ENCODE results near the gene PKD2.

PKD2 gene

DNA sequence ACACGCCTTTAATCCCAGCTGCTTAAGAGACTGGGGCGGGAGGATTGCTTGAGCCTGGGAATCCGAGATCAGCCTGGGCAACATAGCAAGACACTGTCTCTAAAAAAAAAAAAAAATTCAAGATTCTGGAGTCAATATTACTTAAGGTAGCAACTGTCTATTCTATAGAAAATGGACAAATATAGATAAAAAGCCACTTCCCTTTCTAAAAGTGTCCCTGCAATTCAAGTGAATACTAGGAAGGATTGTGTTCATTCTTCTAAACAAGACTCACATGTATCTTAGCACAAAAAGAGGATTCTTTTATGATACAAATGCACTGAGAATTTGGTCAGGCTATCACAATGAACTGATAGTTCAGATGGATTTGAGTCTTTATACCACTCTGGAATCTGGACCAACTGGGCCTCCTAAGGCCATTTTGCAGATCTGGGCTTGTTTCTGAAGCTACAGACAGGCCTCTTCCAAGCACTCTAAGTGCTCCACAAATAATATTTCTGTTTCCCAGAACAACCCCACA is 7.0 kb downstream of the PKD2 start:
- ATAC-seq = no peak
- TF ChIP-seq, protein P1, sequence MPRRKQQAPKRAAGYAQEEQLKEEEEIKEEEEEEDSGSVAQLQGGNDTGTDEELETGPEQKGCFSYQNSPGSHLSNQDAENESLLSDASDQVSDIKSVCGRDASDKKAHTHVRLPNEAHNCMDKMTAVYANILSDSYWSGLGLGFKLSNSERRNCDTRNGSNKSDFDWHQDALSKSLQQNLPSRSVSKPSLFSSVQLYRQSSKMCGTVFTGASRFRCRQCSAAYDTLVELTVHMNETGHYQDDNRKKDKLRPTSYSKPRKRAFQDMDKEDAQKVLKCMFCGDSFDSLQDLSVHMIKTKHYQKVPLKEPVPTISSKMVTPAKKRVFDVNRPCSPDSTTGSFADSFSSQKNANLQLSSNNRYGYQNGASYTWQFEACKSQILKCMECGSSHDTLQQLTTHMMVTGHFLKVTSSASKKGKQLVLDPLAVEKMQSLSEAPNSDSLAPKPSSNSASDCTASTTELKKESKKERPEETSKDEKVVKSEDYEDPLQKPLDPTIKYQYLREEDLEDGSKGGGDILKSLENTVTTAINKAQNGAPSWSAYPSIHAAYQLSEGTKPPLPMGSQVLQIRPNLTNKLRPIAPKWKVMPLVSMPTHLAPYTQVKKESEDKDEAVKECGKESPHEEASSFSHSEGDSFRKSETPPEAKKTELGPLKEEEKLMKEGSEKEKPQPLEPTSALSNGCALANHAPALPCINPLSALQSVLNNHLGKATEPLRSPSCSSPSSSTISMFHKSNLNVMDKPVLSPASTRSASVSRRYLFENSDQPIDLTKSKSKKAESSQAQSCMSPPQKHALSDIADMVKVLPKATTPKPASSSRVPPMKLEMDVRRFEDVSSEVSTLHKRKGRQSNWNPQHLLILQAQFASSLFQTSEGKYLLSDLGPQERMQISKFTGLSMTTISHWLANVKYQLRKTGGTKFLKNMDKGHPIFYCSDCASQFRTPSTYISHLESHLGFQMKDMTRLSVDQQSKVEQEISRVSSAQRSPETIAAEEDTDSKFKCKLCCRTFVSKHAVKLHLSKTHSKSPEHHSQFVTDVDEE (CRISPR knock-in tag; IDR thresholded peaks at IDR 0.05) = no peak
- no peak for TF ChIP-seq TOX (CRISPR knock-in tag; IDR thresholded peaks at IDR 0.05; ENCODE audit: borderline replicate concordance)
- TF ChIP-seq, protein P2, sequence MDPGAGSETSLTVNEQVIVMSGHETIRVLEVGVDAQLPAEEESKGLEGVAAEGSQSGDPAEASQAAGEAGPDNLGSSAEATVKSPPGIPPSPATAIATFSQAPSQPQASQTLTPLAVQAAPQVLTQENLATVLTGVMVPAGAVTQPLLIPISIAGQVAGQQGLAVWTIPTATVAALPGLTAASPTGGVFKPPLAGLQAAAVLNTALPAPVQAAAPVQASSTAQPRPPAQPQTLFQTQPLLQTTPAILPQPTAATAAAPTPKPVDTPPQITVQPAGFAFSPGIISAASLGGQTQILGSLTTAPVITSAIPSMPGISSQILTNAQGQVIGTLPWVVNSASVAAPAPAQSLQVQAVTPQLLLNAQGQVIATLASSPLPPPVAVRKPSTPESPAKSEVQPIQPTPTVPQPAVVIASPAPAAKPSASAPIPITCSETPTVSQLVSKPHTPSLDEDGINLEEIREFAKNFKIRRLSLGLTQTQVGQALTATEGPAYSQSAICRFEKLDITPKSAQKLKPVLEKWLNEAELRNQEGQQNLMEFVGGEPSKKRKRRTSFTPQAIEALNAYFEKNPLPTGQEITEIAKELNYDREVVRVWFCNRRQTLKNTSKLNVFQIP (CRISPR knock-in tag; IDR thresholded peaks at IDR 0.05; ENCODE audit: borderline replicate concordance, low read depth) = no peak

GRCh38 chr4:88015659-88016295 is 8.3 kb downstream of the PKD2 start:
- TF ChIP-seq CSDC2 (CRISPR knock-in tag; IDR thresholded peaks at IDR 0.05) = no peak
- no peak for TF ChIP-seq ESRRG (CRISPR knock-in tag; IDR thresholded peaks at IDR 0.05)
- no peak for TF ChIP-seq PPARA (CRISPR knock-in tag; IDR thresholded peaks at IDR 0.05; ENCODE audit: borderline replicate concordance)
- no peak for TF ChIP-seq ZFP3 (CRISPR knock-in tag; IDR thresholded peaks at IDR 0.05)
- TF ChIP-seq ZC3H10 (CRISPR knock-in tag; IDR thresholded peaks at IDR 0.05) = no peak
- TF ChIP-seq, protein P1 (CRISPR knock-in tag; IDR thresholded peaks at IDR 0.05) = no peak
- TF ChIP-seq ZNF70 (CRISPR knock-in tag; IDR thresholded peaks at IDR 0.05) = no peak
- TF ChIP-seq CSRNP3 (CRISPR knock-in tag; IDR thresholded peaks at IDR 0.05) = no peak
- no peak for TF ChIP-seq TOX (CRISPR knock-in tag; IDR thresholded peaks at IDR 0.05; ENCODE audit: borderline replicate concordance)
- no peak for TF ChIP-seq OSR1 (CRISPR knock-in tag; IDR thresholded peaks at IDR 0.05)
- TF ChIP-seq SNAI2 (CRISPR knock-in tag; IDR thresholded peaks at IDR 0.05) = no peak
- no peak for TF ChIP-seq TCF4 (CRISPR knock-in tag; IDR thresholded peaks at IDR 0.05; ENCODE audit: borderline replicate concordance)
- no peak for TF ChIP-seq ZNF8 (CRISPR knock-in tag; IDR thresholded peaks at IDR 0.05)
- TF ChIP-seq, protein P2 (CRISPR knock-in tag; IDR thresholded peaks at IDR 0.05; ENCODE audit: borderline replicate concordance, low read depth) = no peak
- no peak for TF ChIP-seq BACH2 (CRISPR knock-in tag; IDR thresholded peaks at IDR 0.05; ENCODE audit: borderline replicate concordance)
- no peak for TF ChIP-seq GLIS3 (CRISPR knock-in tag; IDR thresholded peaks at IDR 0.05)
- no peak for ATAC-seq

- ATAC-seq = peak; percentile 97
- peak; percentile 91 for TF ChIP-seq ZFP3 (CRISPR knock-in tag; IDR thresholded peaks at IDR 0.05)
- TF ChIP-seq TOX (CRISPR knock-in tag; IDR thresholded peaks at IDR 0.05; ENCODE audit: borderline replicate concordance) = peak; percentile 64; the same call in 1 of the 2 replicates
- TF ChIP-seq, protein P3, sequence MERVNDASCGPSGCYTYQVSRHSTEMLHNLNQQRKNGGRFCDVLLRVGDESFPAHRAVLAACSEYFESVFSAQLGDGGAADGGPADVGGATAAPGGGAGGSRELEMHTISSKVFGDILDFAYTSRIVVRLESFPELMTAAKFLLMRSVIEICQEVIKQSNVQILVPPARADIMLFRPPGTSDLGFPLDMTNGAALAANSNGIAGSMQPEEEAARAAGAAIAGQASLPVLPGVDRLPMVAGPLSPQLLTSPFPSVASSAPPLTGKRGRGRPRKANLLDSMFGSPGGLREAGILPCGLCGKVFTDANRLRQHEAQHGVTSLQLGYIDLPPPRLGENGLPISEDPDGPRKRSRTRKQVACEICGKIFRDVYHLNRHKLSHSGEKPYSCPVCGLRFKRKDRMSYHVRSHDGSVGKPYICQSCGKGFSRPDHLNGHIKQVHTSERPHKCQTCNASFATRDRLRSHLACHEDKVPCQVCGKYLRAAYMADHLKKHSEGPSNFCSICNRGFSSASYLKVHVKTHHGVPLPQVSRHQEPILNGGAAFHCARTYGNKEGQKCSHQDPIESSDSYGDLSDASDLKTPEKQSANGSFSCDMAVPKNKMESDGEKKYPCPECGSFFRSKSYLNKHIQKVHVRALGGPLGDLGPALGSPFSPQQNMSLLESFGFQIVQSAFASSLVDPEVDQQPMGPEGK (CRISPR knock-in tag; IDR thresholded peaks at IDR 0.05; ENCODE audit: borderline replicate concordance) = peak; percentile 24; the same call in 1 of the 2 replicates
- TF ChIP-seq ISL1 (CRISPR knock-in tag; IDR thresholded peaks at IDR 0.05) = peak; percentile 95
- no peak for TF ChIP-seq SNAI2 (CRISPR knock-in tag; IDR thresholded peaks at IDR 0.05)
- peak; percentile 79 for TF ChIP-seq CREB5 (CRISPR knock-in tag; IDR thresholded peaks at IDR 0.05; ENCODE audit: low read depth)
Measured at GRCh38 chr4:88017516-88018297, 10.3 kb downstream of the PKD2 start.
